HepG2 (cell line): ENCODE measurements around the gene NOX3. TPM values are rescaled to one million over a fixed set of nuclear protein-coding genes. Genes with fewer than 3 reads are reported as not detected.

ENCODE experiments used
- ATAC-seq: fragments of 200-7000 bp; cut with Tn5 transposase; 3 replicates; pipeline ENCODE4 v1.9.1; 2020; ENCODE audit warnings: mild to moderate bottlenecking, moderate library complexity
- BruUV-seq: library from RNA; stranded (reverse); fragments of 400-500 nt; replicated peaks from 2 replicates; lab custom pipeline; 2021; lab: Mats Ljungman, UMichigan
- CTCF ChIA-PET: fragments of 300-600 bp; formaldehyde crosslinking; extraction: SDS; loops from one replicate; lab custom pipeline; 2021; ENCODE audit warnings: low total read pairs, inconsistent platforms, low intra/inter-chr PET ratio; lab: Yijun Ruan, JAX
- POLR2A ChIA-PET: fragments of 350-600 bp; sonication (Branson Sonifier 250); formaldehyde crosslinking; loops from one replicate; lab custom pipeline; 2020; ENCODE audit warnings: antibody characterized with exemption, inconsistent platforms; lab: Yijun Ruan, JAX
- DNase-seq: peaks from one replicate; pipeline ENCODE4 v3.0.0-alpha.2; 2015; ENCODE audit warnings: low spot score
- FAIRE-seq: peaks from 3 replicates; lab custom pipeline; 2011; peaks lifted over from hg19 to GRCh38; lab: Jason Lieb, UNC
- H2AFZ ChIP-seq: one replicate; pipeline ENCODE4 v1.6.1; 2011; ENCODE audit warnings: low read length, inconsistent platforms
- H3K27ac ChIP-seq: fragments of 300-600 bp; 3 replicates; pipeline ENCODE4 v1.8.0; 2011; ENCODE audit warnings: mixed run types, mild to moderate bottlenecking, mixed read lengths, low read length, inconsistent platforms; ENCODE audit not compliant: insufficient read depth; ENCODE audit errors: extremely low read length
- H3K27me3 ChIP-seq, 2 experiments: fragments of 200-600 bp in 1 of 2; 2 replicates in 1 of 2; 3 replicates in 1 of 2; pipeline versions ENCODE4 v1.6.0 to v1.8.0; 2011; ENCODE audit warnings: low read length in 2 of 2, mild to moderate bottlenecking in 2 of 2, moderate library complexity in 2 of 2, inconsistent platforms in 1 of 2; ENCODE audit not compliant: insufficient read depth in 2 of 2, control insufficient read depth in 1 of 2
- H3K36me3 ChIP-seq, 2 experiments: fragments of 200-600 bp in 1 of 2; replicated peaks in 1 of 2; 2 replicates in 1 of 2; 3 replicates in 1 of 2; pipeline versions ENCODE4 v1.5.1 to v1.8.0; 2011; ENCODE audit warnings: low read length in 2 of 2, inconsistent platforms in 1 of 2; ENCODE audit not compliant: insufficient read depth in 2 of 2, control insufficient read depth in 1 of 2
- H3K4me1 ChIP-seq: 2 replicates; pipeline ENCODE4 v1.5.1; 2012; ENCODE audit warnings: low read length, inconsistent platforms; ENCODE audit not compliant: insufficient read depth
- H3K4me2 ChIP-seq: 2 replicates; pipeline ENCODE4 v1.6.0; 2011; ENCODE audit warnings: low read depth, low read length, inconsistent platforms
- H3K4me3 ChIP-seq, 3 experiments: fragments of 200-600 bp in 1 of 3; sonication (generic), shearing (Covaris generic) in 1 of 3; replicated peaks in 1 of 3; 2 replicates each; pipeline ENCODE4 v1.5.1; 2011 to 2016; ENCODE audit warnings: low read length in 3 of 3, inconsistent platforms in 2 of 3, low read depth in 2 of 3, mild to moderate bottlenecking in 2 of 3, control low read depth in 1 of 3, mixed read lengths in 1 of 3; ENCODE audit not compliant: insufficient read depth in 1 of 3
- H3K79me2 ChIP-seq: one replicate; pipeline ENCODE4 v1.6.1; 2011; ENCODE audit warnings: low read length, inconsistent platforms; ENCODE audit not compliant: insufficient read depth
- H3K9ac ChIP-seq: 2 replicates; pipeline ENCODE4 v1.6.0; 2011; ENCODE audit warnings: mild to moderate bottlenecking, low read depth, low read length, inconsistent platforms; ENCODE audit not compliant: insufficient read depth
- H3K9me3 ChIP-seq: 2 replicates; pipeline ENCODE4 v1.5.1; 2012; ENCODE audit warnings: mild to moderate bottlenecking, low read length
- H4K20me1 ChIP-seq: 2 replicates; pipeline ENCODE4 v1.6.0; 2011; ENCODE audit warnings: inconsistent platforms, mild to moderate bottlenecking, low read length, moderate library complexity; ENCODE audit not compliant: insufficient read depth
- E2F5 ChIP-seq: sonication (generic); formaldehyde crosslinking; conservative IDR thresholded peaks from 2 replicates; pipeline ENCODE4 v1.4.0; 2020; ENCODE audit warnings: missing genetic modification reagents
- HHEX ChIP-seq: IDR thresholded peaks from 2 replicates; pipeline ENCODE4 v1.6.1; 2016; ENCODE audit warnings: control low read depth
- POLR2AphosphoS5 ChIP-seq: IDR thresholded peaks from 2 replicates; pipeline ENCODE4 v1.6.1; 2012; ENCODE audit warnings: low read depth, low read length
- SP4 ChIP-seq: sonication (generic); formaldehyde crosslinking; IDR thresholded peaks from 2 replicates; pipeline ENCODE4 v1.8.1; 2023; ENCODE audit warnings: mild to moderate bottlenecking, missing genetic modification reagents
- SRY ChIP-seq: sonication (generic); formaldehyde crosslinking; IDR thresholded peaks from 2 replicates; pipeline ENCODE4 v1.8.0; 2022; ENCODE audit warnings: mild to moderate bottlenecking, missing genetic modification reagents
- ZNF230 ChIP-seq: sonication (generic); formaldehyde crosslinking; IDR thresholded peaks from 2 replicates; pipeline ENCODE4 v1.4.0; 2020; ENCODE audit warnings: mild to moderate bottlenecking, missing genetic modification reagents
- ZNF329 ChIP-seq: sonication (generic); formaldehyde crosslinking; IDR thresholded peaks from 2 replicates; pipeline ENCODE4 v1.9.0; 2021; ENCODE audit warnings: low read depth, mild to moderate bottlenecking, missing genetic modification reagents
- ZNF549 ChIP-seq: sonication (generic); formaldehyde crosslinking; IDR thresholded peaks from 2 replicates; pipeline ENCODE4 v1.5.0; 2020; ENCODE audit warnings: missing genetic modification reagents
- ZNF678 ChIP-seq: sonication (generic); formaldehyde crosslinking; IDR thresholded peaks from 2 replicates; pipeline ENCODE4 v1.4.0; 2020; ENCODE audit warnings: mild to moderate bottlenecking, missing genetic modification reagents
- ZNF83 ChIP-seq: sonication (generic); formaldehyde crosslinking; IDR thresholded peaks from 2 replicates; pipeline ENCODE4 v1.4.0; 2020; ENCODE audit warnings: missing genetic modification reagents, mild to moderate bottlenecking, borderline replicate concordance
- WGBS: methylation state at CpG from one replicate; pipeline ENCODE4 v1.1.6; 2017; ENCODE audit warnings: low lambda C conversion rate; 5-methylcytosine and 5-hydroxymethylcytosine counted together
- in situ Hi-C: cut with HindIII; loops from 2 replicates; pipeline ENCODE4 v1.10.0; 2017; ENCODE audit warnings: low pct_unique_long_range_greater_than_20kb; ENCODE audit not compliant: extremely low pct_ligation_motif_present
- intact Hi-C: fragments of 100-400 bp; cut with micrococcal nuclease; formaldehyde crosslinking; loops from one replicate; pipeline ENCODE4 v1.10.0; 2022; ENCODE audit not compliant: unreplicated experiment
- polyA plus RNA-seq, 8 experiments: library from polyadenylated mRNA; depleted of rRNA in 3 of 8; stranded (reverse) in 7 of 8; unstranded in 1 of 8; fragments of >200 nt; fragmentation: Illumina TruSeq in 4 of 8; extraction: Trizol in 4 of 8; gene quantifications; 2 replicates each; pipeline versions ENCODE4 v1.2.1 to v1.2.3, GENCODE V29; 2011 to 2016; ENCODE audit warnings: low read depth in 4 of 8, missing spikeins in 1 of 8, mixed read lengths in 1 of 8; ENCODE audit not compliant: insufficient read depth in 1 of 8
- total RNA-seq, 5 experiments: library from RNA; depleted of rRNA; stranded (reverse); fragments of >200 nt; fragmentation: Illumina TruSeq; extraction: Trizol; gene quantifications; 2 replicates each; pipeline ENCODE4 v1.2.3, GENCODE V29; 2016; ENCODE audit warnings: low read depth in 1 of 5
- TF ChIP-seq, protein P1 (sequence below): sonication (generic); formaldehyde crosslinking; IDR thresholded peaks from 2 replicates; pipeline ENCODE4 v1.5.0; 2020; ENCODE audit warnings: mild to moderate bottlenecking, missing genetic modification reagents

Gene NOX3
- total and polyA plus RNA-seq, 2 of the 13 experiments (the other 11 are each of a cell fraction or from before 2014, with no cell fraction given), result 0.09 to 0.18 TPM

- Histone ChIP-seq H3K4me3 (no peak overlapping the region), H3K36me3 (no peaks in the 10 kb centered on the region), H3K9me3 (no peaks in the 10 kb centered on the region), H3K4me2 (no peak overlapping the region), H3K27me3 (no peaks in the 10 kb centered on the region), H2AFZ (no peak overlapping the region), H3K27ac (no peak overlapping the region), H4K20me1 (no peaks in the 10 kb centered on the region), H3K79me2 (no peaks in the 10 kb centered on the region), H3K4me1 (no peaks in the 10 kb centered on the region), H3K9ac (no peak overlapping the region)
- BruUV-seq, result no TSS peak
- 94% methylated on average over 2 of the region's 2 CpGs for WGBS
- FAIRE-seq (no peak), ATAC-seq (no peak), DNase-seq (no peak)
- POLR2A ChIA-PET, result no interaction called here
- in situ Hi-C loops, result no loop called here
- CTCF ChIA-PET, result no interaction called here
- intact Hi-C loops, result no loop called here
- TF ChIP-seq ZNF549 (CRISPR knock-in tag) (no peak), HHEX (no peak), ZNF230 (no peak), ZNF83 (CRISPR knock-in tag) (no peak), E2F5 (no peak), ZNF329 (CRISPR knock-in tag) (no peak), SRY (no peak), POLR2AphosphoS5 (no peak), ZNF678 (CRISPR knock-in tag) (no peak), SP4 (no peak)
- TF ChIP-seq, protein P1, sequence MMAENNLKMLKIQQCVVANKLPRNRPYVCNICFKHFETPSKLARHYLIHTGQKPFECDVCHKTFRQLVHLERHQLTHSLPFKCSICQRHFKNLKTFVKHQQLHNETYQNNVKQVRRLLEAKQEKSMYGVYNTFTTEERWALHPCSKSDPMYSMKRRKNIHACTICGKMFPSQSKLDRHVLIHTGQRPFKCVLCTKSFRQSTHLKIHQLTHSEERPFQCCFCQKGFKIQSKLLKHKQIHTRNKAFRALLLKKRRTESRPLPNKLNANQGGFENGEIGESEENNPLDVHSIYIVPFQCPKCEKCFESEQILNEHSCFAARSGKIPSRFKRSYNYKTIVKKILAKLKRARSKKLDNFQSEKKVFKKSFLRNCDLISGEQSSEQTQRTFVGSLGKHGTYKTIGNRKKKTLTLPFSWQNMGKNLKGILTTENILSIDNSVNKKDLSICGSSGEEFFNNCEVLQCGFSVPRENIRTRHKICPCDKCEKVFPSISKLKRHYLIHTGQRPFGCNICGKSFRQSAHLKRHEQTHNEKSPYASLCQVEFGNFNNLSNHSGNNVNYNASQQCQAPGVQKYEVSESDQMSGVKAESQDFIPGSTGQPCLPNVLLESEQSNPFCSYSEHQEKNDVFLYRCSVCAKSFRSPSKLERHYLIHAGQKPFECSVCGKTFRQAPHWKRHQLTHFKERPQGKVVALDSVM (CRISPR knock-in tag), result no peak
- TF ChIP-seq, all 625 proteins: peak for 0
Measured at GRCh38 chr6:155374681-155375080, 81.0 kb downstream of the NOX3 start.
